Fibroblast of lung (primary cell): Measurements from ENCODE around the gene CFAP58. TPM values are rescaled to one million over a fixed set of nuclear protein-coding genes. Genes with fewer than 3 reads are reported as not detected.

Experiments used
- DNase-seq, 2 donors: peaks; one replicate each; pipeline versions ENCODE4 v3.0.0 to v3.0.0-alpha.2; 2010; ENCODE audit warnings: low read depth in 2 of 2
- H2AFZ ChIP-seq: 2 replicates; pipeline ENCODE4 v1.5.1; 2012; ENCODE audit warnings: low read length, control low read depth, inconsistent platforms
- H3K27ac ChIP-seq: 2 replicates; pipeline ENCODE4 v1.5.1; 2011; ENCODE audit warnings: low read length, control low read depth; ENCODE audit not compliant: insufficient read depth
- H3K27me3 ChIP-seq: 2 replicates; pipeline ENCODE4 v1.5.1; 2011; ENCODE audit warnings: mild to moderate bottlenecking, low read length; ENCODE audit not compliant: control insufficient read depth, insufficient read depth
- H3K36me3 ChIP-seq: 2 replicates; pipeline ENCODE4 v1.5.1; 2011; ENCODE audit warnings: low read length; ENCODE audit not compliant: control insufficient read depth, insufficient read depth
- H3K4me1 ChIP-seq: 2 replicates; pipeline ENCODE4 v1.5.1; 2011; ENCODE audit warnings: low read length; ENCODE audit not compliant: control insufficient read depth, insufficient read depth; ENCODE audit errors: extremely low read depth
- H3K4me2 ChIP-seq: 2 replicates; pipeline ENCODE4 v1.5.1; 2011; ENCODE audit warnings: low read length, control low read depth; ENCODE audit not compliant: insufficient read depth; ENCODE audit errors: extremely low read depth
- H3K4me3 ChIP-seq, 4 experiments: fragments of 200-600 bp in 1 of 4; sonication (generic) in 1 of 4; replicated peaks in 1 of 4; 2 replicates each; pipeline ENCODE4 v1.5.1; 2011 to 2016; ENCODE audit warnings: low read length in 4 of 4, low read depth in 3 of 4, mild to moderate bottlenecking in 3 of 4, control low read depth in 2 of 4, inconsistent platforms in 1 of 4, mixed read lengths in 1 of 4; ENCODE audit not compliant: insufficient read depth in 1 of 4; ENCODE audit errors: control extremely low read depth in 1 of 4
- H3K79me2 ChIP-seq: 2 replicates; pipeline ENCODE4 v1.5.1; 2012; ENCODE audit warnings: mild to moderate bottlenecking, low read length, inconsistent platforms; ENCODE audit not compliant: control insufficient read depth, insufficient read depth
- H3K9ac ChIP-seq: 2 replicates; pipeline ENCODE4 v1.5.1; 2011; ENCODE audit warnings: mild to moderate bottlenecking, low read length, control low read depth; ENCODE audit not compliant: insufficient read depth
- H3K9me3 ChIP-seq: 2 replicates; pipeline ENCODE4 v1.5.1; 2012; ENCODE audit warnings: low read depth, low read length; ENCODE audit not compliant: control insufficient read depth, insufficient read depth
- H4K20me1 ChIP-seq: 2 replicates; pipeline ENCODE4 v1.5.1; 2011; ENCODE audit warnings: low read length; ENCODE audit not compliant: control insufficient read depth, insufficient read depth; ENCODE audit errors: extremely low read depth
- EZH2 ChIP-seq: IDR thresholded peaks from 2 replicates; pipeline ENCODE4 v1.5.1; 2012; ENCODE audit warnings: low read length, control low read depth, mild to moderate bottlenecking; ENCODE audit errors: missing control alignments
- polyA plus RNA-seq, 2 donors: library from polyadenylated mRNA; depleted of rRNA in 1 of 2; stranded (reverse) in 1 of 2; unstranded in 1 of 2; fragments of >200 nt; gene quantifications; 2 replicates each; pipeline ENCODE4 v1.2.1, GENCODE V29; 2011 to 2012; ENCODE audit warnings: missing spikeins in 1 of 2
- total RNA-seq: library from RNA; depleted of rRNA; stranded (reverse); fragments of >200 nt; gene quantifications from 2 replicates; pipeline ENCODE4 v1.2.1, GENCODE V29; 2014
- TF ChIP-seq, protein P1 (sequence below), 2 donors: IDR thresholded peaks in 1 of 2; conservative IDR thresholded peaks in 1 of 2; 1 replicate in 1 of 2; 2 replicates in 1 of 2; pipeline ENCODE4 v1.5.1; 2011 to 2012; ENCODE audit warnings: low read length in 2 of 2, control low read depth in 1 of 2, inconsistent platforms in 1 of 2, low read depth in 1 of 2, mild to moderate bottlenecking in 1 of 2

Gene CFAP58
- total and polyA plus RNA-seq, 2 donors (not counting 1 experiment from before 2014, with no cell fraction given) = 0.33 to 0.42 TPM

DNA sequence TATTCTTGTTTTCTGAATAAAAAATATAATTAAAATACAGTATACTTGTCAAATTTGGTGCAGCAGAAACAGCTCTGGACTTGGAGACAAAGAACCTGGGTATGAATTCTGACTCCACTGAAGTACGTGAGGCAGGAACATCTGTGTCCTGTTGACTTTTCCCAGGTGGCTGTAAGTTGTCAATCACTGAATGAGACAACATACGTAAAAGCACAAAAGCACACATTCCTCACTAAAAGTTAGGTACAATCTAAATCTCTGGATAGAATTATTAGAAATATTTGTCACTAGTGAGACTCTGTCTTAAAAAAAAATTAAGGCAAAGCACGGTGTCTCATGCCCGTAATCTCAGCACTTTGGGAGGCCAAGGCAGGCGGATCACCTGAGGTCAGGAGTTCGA, 18.1 kb downstream of the CFAP58 start:
- no peaks in the 10 kb centered on the region for H3K36me3 ChIP-seq
- H2AFZ ChIP-seq = no peak overlapping the region
- no peaks in the 10 kb centered on the region for H3K9me3 ChIP-seq
- H3K9ac ChIP-seq = no peak overlapping the region
- H3K4me3 ChIP-seq = no peak overlapping the region
- no peaks in the 10 kb centered on the region for H4K20me1 ChIP-seq
- H3K4me1 ChIP-seq = no peaks in the 10 kb centered on the region
- H3K27ac ChIP-seq = no peak overlapping the region
- H3K27me3 ChIP-seq = no peaks in the 10 kb centered on the region
- DNase-seq = no peak
- TF ChIP-seq, protein P1, sequence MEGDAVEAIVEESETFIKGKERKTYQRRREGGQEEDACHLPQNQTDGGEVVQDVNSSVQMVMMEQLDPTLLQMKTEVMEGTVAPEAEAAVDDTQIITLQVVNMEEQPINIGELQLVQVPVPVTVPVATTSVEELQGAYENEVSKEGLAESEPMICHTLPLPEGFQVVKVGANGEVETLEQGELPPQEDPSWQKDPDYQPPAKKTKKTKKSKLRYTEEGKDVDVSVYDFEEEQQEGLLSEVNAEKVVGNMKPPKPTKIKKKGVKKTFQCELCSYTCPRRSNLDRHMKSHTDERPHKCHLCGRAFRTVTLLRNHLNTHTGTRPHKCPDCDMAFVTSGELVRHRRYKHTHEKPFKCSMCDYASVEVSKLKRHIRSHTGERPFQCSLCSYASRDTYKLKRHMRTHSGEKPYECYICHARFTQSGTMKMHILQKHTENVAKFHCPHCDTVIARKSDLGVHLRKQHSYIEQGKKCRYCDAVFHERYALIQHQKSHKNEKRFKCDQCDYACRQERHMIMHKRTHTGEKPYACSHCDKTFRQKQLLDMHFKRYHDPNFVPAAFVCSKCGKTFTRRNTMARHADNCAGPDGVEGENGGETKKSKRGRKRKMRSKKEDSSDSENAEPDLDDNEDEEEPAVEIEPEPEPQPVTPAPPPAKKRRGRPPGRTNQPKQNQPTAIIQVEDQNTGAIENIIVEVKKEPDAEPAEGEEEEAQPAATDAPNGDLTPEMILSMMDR (conservative IDR thresholded peaks at IDR 0.05 in 1 of 2, IDR thresholded peaks at IDR 0.05 in 1 of 2; ENCODE audit: low read depth in 1 of 2, low read length in 2 of 2) = no peak
- TF ChIP-seq EZH2 = no peak
- no peak overlapping the region for H3K4me2 ChIP-seq
- no peaks in the 10 kb centered on the region for H3K79me2 ChIP-seq

DNA sequence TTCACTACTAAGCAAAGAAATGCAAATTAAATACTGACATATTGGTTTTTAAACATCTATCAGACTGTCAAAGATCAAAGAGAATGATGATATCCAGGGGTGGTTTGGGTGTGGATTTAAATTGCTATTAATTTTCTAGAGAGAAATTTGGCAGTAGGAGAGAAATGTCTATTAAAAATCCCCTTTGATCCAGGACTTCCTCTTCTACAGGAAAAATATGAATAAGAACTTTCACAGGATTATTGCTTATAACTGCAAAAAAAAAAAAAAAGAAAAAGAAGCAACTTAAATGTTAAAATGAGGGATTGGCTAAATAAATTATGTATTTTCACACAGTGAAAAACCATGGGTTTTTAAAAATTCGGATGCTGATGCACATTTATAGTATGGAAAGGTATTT, 21.0 kb downstream of the CFAP58 start:
- no peak overlapping the region for H2AFZ ChIP-seq
- TF ChIP-seq, protein P1 (conservative IDR thresholded peaks at IDR 0.05 in 1 of 2, IDR thresholded peaks at IDR 0.05 in 1 of 2; ENCODE audit: low read depth in 1 of 2, low read length in 2 of 2) = no peak
- TF ChIP-seq EZH2 = no peak
- H3K27ac ChIP-seq = no peak overlapping the region
- H3K79me2 ChIP-seq = no peaks in the 10 kb centered on the region
- H3K36me3 ChIP-seq = no peaks in the 10 kb centered on the region
- no peaks in the 10 kb centered on the region for H3K9me3 ChIP-seq
- no peaks in the 10 kb centered on the region for H3K4me1 ChIP-seq
- no peak for DNase-seq
- H3K4me3 ChIP-seq = no peak overlapping the region
- no peak overlapping the region for H3K9ac ChIP-seq
- no peak overlapping the region for H3K4me2 ChIP-seq
- H4K20me1 ChIP-seq = no peaks in the 10 kb centered on the region
- no peaks in the 10 kb centered on the region for H3K27me3 ChIP-seq

DNA sequence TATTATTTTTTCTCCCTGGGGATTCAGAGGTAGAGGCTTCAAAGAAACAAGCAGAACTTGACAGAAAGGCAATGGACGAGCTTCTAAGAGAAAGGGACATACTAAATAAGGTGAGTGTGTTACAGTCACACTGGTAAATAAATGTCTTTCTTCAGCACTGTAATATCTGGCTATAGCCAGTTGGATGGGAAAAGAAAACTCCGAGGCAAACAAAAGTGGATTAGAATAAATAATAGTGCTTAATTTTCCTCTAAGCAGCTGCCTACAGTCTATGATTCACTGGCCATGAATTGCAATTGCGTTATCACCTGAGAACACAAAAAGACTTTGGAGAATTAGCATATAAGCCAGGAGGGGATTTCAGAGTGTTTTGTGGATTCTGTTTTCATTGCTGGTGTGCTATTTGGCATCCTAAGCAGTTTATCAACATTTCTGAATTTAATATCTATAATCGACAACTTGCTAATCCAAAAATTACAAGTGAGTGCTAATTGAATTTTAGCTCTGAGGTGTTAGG, 23.2 kb downstream of the CFAP58 start:
- Histone ChIP-seq H3K4me3 (no peak overlapping the region), H3K79me2 (no peaks in the 10 kb centered on the region), H2AFZ (no peak overlapping the region), H3K4me1 (no peaks in the 10 kb centered on the region), H3K27me3 (no peaks in the 10 kb centered on the region), H3K27ac (no peak overlapping the region), H3K4me2 (no peak overlapping the region), H3K9me3 (no peaks in the 10 kb centered on the region), H3K36me3 (no peaks in the 10 kb centered on the region), H4K20me1 (no peaks in the 10 kb centered on the region), H3K9ac (no peak overlapping the region)
- no peak for TF ChIP-seq EZH2
- TF ChIP-seq, protein P1 (conservative IDR thresholded peaks at IDR 0.05 in 1 of 2, IDR thresholded peaks at IDR 0.05 in 1 of 2; ENCODE audit: low read depth in 1 of 2, low read length in 2 of 2) = no peak
- DNase-seq = no peak
